GM23338 (cell line): Measurements from ENCODE around the gene TMEM132D.

Experiments used
- CREB1 ChIP-seq: fragments of 250-450 bp; sonication (Bioruptor Pico); IDR thresholded peaks from 2 replicates; pipeline ENCODE4 v1.5.0; 2020; ENCODE audit warnings: low read depth, mild to moderate bottlenecking, moderate library complexity
- CTCF ChIP-seq, 2 experiments: fragments of 200-600 bp in 1 of 2; sonication (generic) in 1 of 2; conservative IDR thresholded peaks; 2 replicates each; pipeline versions ENCODE4 v1.5.1 to v1.6.1; 2016 to 2017; ENCODE audit warnings: antibody characterized with exemption in 2 of 2, low read depth in 2 of 2, mild to moderate bottlenecking in 2 of 2, moderate library complexity in 1 of 2
- ETS1 ChIP-seq: IDR thresholded peaks from 2 replicates; pipeline ENCODE4 v1.6.1; 2016; ENCODE audit warnings: antibody characterized with exemption
- EZH2 ChIP-seq: fragments of 200-600 bp; sonication (generic); IDR thresholded peaks from one replicate; pipeline ENCODE4 v1.8.0; 2017; ENCODE audit warnings: antibody characterized with exemption, mild to moderate bottlenecking, low read depth; ENCODE audit not compliant: unreplicated experiment
- EZH2phosphoT487 ChIP-seq: fragments of 200-600 bp; sonication (generic); IDR thresholded peaks from one replicate; pipeline ENCODE4 v1.8.1; 2018; ENCODE audit warnings: antibody characterized with exemption; ENCODE audit not compliant: unreplicated experiment
- JUNB ChIP-seq: IDR thresholded peaks from one replicate; pipeline ENCODE4 v1.6.1; 2016; ENCODE audit warnings: antibody characterized with exemption; ENCODE audit not compliant: unreplicated experiment
- POLR2AphosphoS5 ChIP-seq: IDR thresholded peaks from 2 replicates; pipeline ENCODE4 v1.6.1; 2016; ENCODE audit warnings: antibody characterized with exemption, low read depth
- REST ChIP-seq: IDR thresholded peaks from one replicate; pipeline ENCODE4 v1.6.1; 2018; ENCODE audit warnings: antibody characterized with exemption; ENCODE audit not compliant: unreplicated experiment
- ZNF331 ChIP-seq: fragments of 250-450 bp; sonication (Bioruptor Pico); IDR thresholded peaks from 2 replicates; pipeline ENCODE4 v1.5.0; 2020; ENCODE audit warnings: low read depth, mild to moderate bottlenecking, moderate library complexity
- ZNF462 ChIP-seq: fragments of 250-450 bp; sonication (Bioruptor Pico); IDR thresholded peaks from 2 replicates; pipeline ENCODE4 v1.5.0; 2020; ENCODE audit warnings: mild to moderate bottlenecking, moderate library complexity

- no peak for TF ChIP-seq CTCF (conservative IDR thresholded peaks at IDR 0.05; ENCODE audit: low read depth in 2 of 2)
- TF ChIP-seq EZH2, result no peak
- no peak for TF ChIP-seq POLR2AphosphoS5
- no peak for TF ChIP-seq REST
- no peak for TF ChIP-seq CREB1 (CRISPR knock-in tag)
- TF ChIP-seq ZNF331 (CRISPR knock-in tag), result no peak
- TF ChIP-seq ETS1, result no peak
- TF ChIP-seq EZH2phosphoT487, result no peak
- TF ChIP-seq JUNB, result no peak
- TF ChIP-seq ZNF462 (CRISPR knock-in tag), result no peak
Observed at GRCh38 chr12:129532082-129532481, 371.7 kb downstream of the TMEM132D start.
